ENCODE results near the gene PHB1. TPM values are rescaled to one million over a fixed set of nuclear protein-coding genes. Genes with fewer than 3 reads are reported as not detected.
A peak's percentile ranks its signal among the peaks of the same experiment; 100 is the strongest.

The PHB1 gene
- total and polyA plus RNA-seq, 2 of the 8 experiments (the other 6 are each of a cell fraction or from before 2014, with no cell fraction given) = 386 to 597 TPM

DNA sequence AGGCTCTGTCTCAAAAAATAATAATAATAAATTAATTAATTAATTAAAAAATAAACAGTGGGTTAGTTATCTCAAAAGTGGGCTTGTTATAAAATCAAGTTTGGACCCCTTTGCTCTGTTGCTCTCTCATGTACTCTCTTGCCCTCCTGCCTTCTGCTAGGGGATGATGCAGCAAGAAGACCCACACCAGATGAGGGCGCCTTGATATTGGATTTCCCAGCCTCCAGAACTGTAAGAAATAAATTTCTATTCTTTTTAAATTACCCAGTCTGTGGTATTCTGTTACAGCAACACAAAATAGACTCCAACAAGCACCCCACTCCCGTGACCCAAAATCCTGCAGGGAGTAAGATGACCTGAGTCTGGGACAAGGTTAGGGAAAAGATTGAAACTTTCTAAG, 50.6 kb downstream of the PHB1 start:
- H2BK120ac ChIP-seq (replicated peaks; ENCODE audit: low read depth, low read length) = no peak overlapping the region
- no peak overlapping the region for H2BK20ac ChIP-seq (ENCODE audit: low read length)
- H2BK5ac ChIP-seq (ENCODE audit: low read depth, low read length) = no peak overlapping the region
- H3K4me2 ChIP-seq (ENCODE audit: insufficient read depth in 1 of 2, low read depth in 2 of 2, low read length in 2 of 2) = no peak overlapping the region
- no peak overlapping the region for H4K91ac ChIP-seq (replicated peaks; ENCODE audit: insufficient read length, low read length)
- ChIA-PET POLR2A (ENCODE audit: partially characterized antibody) (interaction anchor here (0.6 to 0.9 kb wide), 2 partner anchors 13 to 24 kb away, joined by 3 read pairs; no protein-coding TSS in a partner anchor), CTCF (ENCODE audit: partially characterized antibody) (interaction anchor here (0.5 to 3.1 kb wide), 10 partner anchors 10 to 192 kb away, joined by 3 to 10 read pairs (median 4); no protein-coding TSS in a partner anchor)
- H2BK15ac ChIP-seq (ENCODE audit: low read length) = no peak overlapping the region
- no peak overlapping the region for H3K27ac ChIP-seq (ENCODE audit: low read depth, low read length)
- H4K8ac ChIP-seq (ENCODE audit: extremely low read depth, insufficient read depth, low read length) = no peak overlapping the region
- H3K56ac ChIP-seq (replicated peaks; ENCODE audit: insufficient read length, low read depth, low read length) = no peak overlapping the region
- no peak overlapping the region for H2AFZ ChIP-seq (ENCODE audit: low read length)
- H3K79me2 ChIP-seq (ENCODE audit: control insufficient read depth in 1 of 2, insufficient read depth in 2 of 2, low read length in 2 of 2) = peaks cover 7 to 22% of the 10 kb centered on the region in 2 experiments; a peak in 3 of 4 replicates
- H4K5ac ChIP-seq (ENCODE audit: insufficient read length, low read depth, low read length) = no peak overlapping the region
- peaks cover 5% of the 10 kb centered on the region; the same call in 1 of the 2 replicates for H3K79me1 ChIP-seq (ENCODE audit: low read depth, low read length)
- no peak overlapping the region for H3K14ac ChIP-seq (ENCODE audit: insufficient read length)
- peak in 1 of 2 experiments; percentile 4; a peak in 1 of 4 replicates for TF ChIP-seq RAD21 (IDR thresholded peaks at IDR 0.05 in 1 of 2, conservative IDR thresholded peaks at IDR 0.05 in 1 of 2; ENCODE audit: low read depth in 2 of 2, low read length in 2 of 2)
- no peak for TF ChIP-seq BRCA1 (IDR thresholded peaks at IDR 0.05; ENCODE audit: low read depth, low read length)
- no peak for TF ChIP-seq YY1 (IDR thresholded peaks at IDR 0.05; ENCODE audit: low read depth, low read length)
- no peaks in the 10 kb centered on the region for H3K27me3 ChIP-seq (replicated peaks in 1 of 4; ENCODE audit: control insufficient read depth in 3 of 4, extremely low read depth in 1 of 4, insufficient read depth in 3 of 4, low read length in 3 of 4)
- H4K20me1 ChIP-seq (replicated peaks in 1 of 2; ENCODE audit: control insufficient read depth in 1 of 2, insufficient read depth in 2 of 2, low read length in 2 of 2) = peaks cover 0 to 4% of the 10 kb centered on the region in 2 experiments
- H3K23me2 ChIP-seq (ENCODE audit: low read depth, low read length) = peaks cover 11% of the 10 kb centered on the region
- FAIRE-seq (no peak), DNase-seq (ENCODE audit: low read depth in 1 of 2, low spot score in 2 of 2) (no peak)
- H2BK12ac ChIP-seq (ENCODE audit: low read depth, low read length) = no peak overlapping the region
- H3K9me3 ChIP-seq (ENCODE audit: insufficient read depth in 2 of 2, low read depth in 1 of 2, low read length in 1 of 2) = no peaks in the 10 kb centered on the region
- no peak overlapping the region for H3K18ac ChIP-seq (ENCODE audit: extremely low read depth, low read length)
- H3K23ac ChIP-seq (ENCODE audit: insufficient read length) = no peak overlapping the region
- H3K4me3 ChIP-seq (ENCODE audit: extremely low read depth in 1 of 4, insufficient read depth in 2 of 4, low read depth in 3 of 4, low read length in 4 of 4) = no peak overlapping the region
- H3K4me1 ChIP-seq (replicated peaks in 1 of 4; ENCODE audit: control insufficient read depth in 3 of 4, insufficient read depth in 4 of 4, low read length in 3 of 4) = peaks cover 2 to 14% (median 7%) of the 10 kb centered on the region in 4 experiments; a peak in 6 of 7 replicates
- H2AK5ac ChIP-seq (ENCODE audit: low read depth, low read length) = no peak overlapping the region
- 58% methylated on average over 2 of the region's 2 CpGs; no CpG with 5 or more reads in 1 of the 2 experiments for WGBS, 2 experiments (ENCODE audit: extremely low coverage in 1 of 2, insufficient coverage in 1 of 2, insufficient read length in 1 of 2, insufficient replicate concordance in 2 of 2, low coverage in 1 of 2, low lambda C conversion rate in 2 of 2, missing lambda C conversion rate in 1 of 2)
- no peak overlapping the region for H3K9ac ChIP-seq (replicated peaks in 1 of 4; ENCODE audit: extremely low read depth in 1 of 4, low read depth in 3 of 4, low read length in 3 of 4)
- H3K36me3 ChIP-seq (ENCODE audit: control insufficient read depth in 2 of 4, insufficient read depth in 4 of 4, low read length in 3 of 4) = no peaks in the 10 kb centered on the region
- H3K4ac ChIP-seq (replicated peaks; ENCODE audit: insufficient read length, low read depth, low read length) = no peak overlapping the region
